GM12878 (cell line): ENCODE measurements around the gene ZKSCAN1. TPM values are rescaled to one million over a fixed set of nuclear protein-coding genes. Genes with fewer than 3 reads are reported as not detected.

Experiments
- CHD1 ChIP-seq: IDR thresholded peaks from 2 replicates; pipeline ENCODE4 v1.6.1; 2012; ENCODE audit warnings: low read depth, low read length, improper control_type of control experiment
- CREM ChIP-seq: IDR thresholded peaks from 2 replicates; pipeline ENCODE4 v1.6.1; 2014; ENCODE audit warnings: antibody characterized with exemption, low read depth
- FOXK2 ChIP-seq: fragments of 450-650 bp; IDR thresholded peaks from 2 replicates; pipeline ENCODE4 v1.6.1; 2017; ENCODE audit warnings: mild to moderate bottlenecking, moderate library complexity
- IRF4 ChIP-seq: IDR thresholded peaks from 2 replicates; pipeline ENCODE4 v1.6.1; 2011; ENCODE audit warnings: low read depth, low read length
- LARP7 ChIP-seq: fragments of 450-650 bp; IDR thresholded peaks from 2 replicates; pipeline ENCODE4 v1.6.1; 2017; ENCODE audit warnings: mild to moderate bottlenecking
- MEF2A ChIP-seq: IDR thresholded peaks from 2 replicates; pipeline ENCODE4 v1.6.1; 2011; ENCODE audit warnings: low read depth, mild to moderate bottlenecking, low read length, moderate library complexity; ENCODE audit not compliant: insufficient read depth
- MYB ChIP-seq: fragments of 150-350 bp; IDR thresholded peaks from 2 replicates; pipeline ENCODE4 v1.6.1; 2014; ENCODE audit warnings: mild to moderate bottlenecking, low read depth, low read length, borderline replicate concordance
- NFYA ChIP-seq: IDR thresholded peaks from 2 replicates; pipeline ENCODE4 v1.6.1; 2011; ENCODE audit warnings: low read depth, mild to moderate bottlenecking, low read length, improper control_type of control experiment, borderline replicate concordance
- POLR2AphosphoS2 ChIP-seq: IDR thresholded peaks from 2 replicates; pipeline ENCODE4 v1.6.1; 2011; ENCODE audit warnings: low read depth, mild to moderate bottlenecking, low read length, improper control_type of control experiment, moderate library complexity
- SP1 ChIP-seq: IDR thresholded peaks from one replicate; pipeline ENCODE4 v1.6.1; 2011; ENCODE audit warnings: low read depth, low read length
- SPI1 ChIP-seq: IDR thresholded peaks from 2 replicates; pipeline ENCODE4 v1.6.1; 2011; ENCODE audit warnings: low read depth, mild to moderate bottlenecking, low read length, moderate library complexity, borderline replicate concordance; ENCODE audit not compliant: insufficient read depth
- SREBF2 ChIP-seq: IDR thresholded peaks from 2 replicates; pipeline ENCODE4 v1.6.1; 2012; ENCODE audit warnings: mild to moderate bottlenecking, low read length
- SRF ChIP-seq, 2 experiments: IDR thresholded peaks; 2 replicates each; pipeline ENCODE4 v1.6.1; 2011; ENCODE audit warnings: low read depth in 2 of 2, low read length in 2 of 2, mild to moderate bottlenecking in 1 of 2, moderate library complexity in 1 of 2
- ZNF384 ChIP-seq: IDR thresholded peaks from 2 replicates; pipeline ENCODE4 v1.6.1; 2012; ENCODE audit warnings: low read depth, mild to moderate bottlenecking, low read length, improper control_type of control experiment, borderline replicate concordance
- ZSCAN29 ChIP-seq: fragments of 450-650 bp; IDR thresholded peaks from 2 replicates; pipeline ENCODE4 v1.6.1; 2017; ENCODE audit warnings: mild to moderate bottlenecking, moderate library complexity
- polyA plus RNA-seq, 11 experiments: library from polyadenylated mRNA; depleted of rRNA in 4 of 11; unstranded in 6 of 11; stranded (reverse) in 5 of 11; fragments of >200 nt; fragmentation: Nextera tagmentation in 4 of 11; fragmentation: Illumina TruSeq in 1 of 11; extraction: Ambion mirVana in 4 of 11; extraction: Trizol in 1 of 11; gene quantifications; 1 replicate in 1 of 11; 2 replicates in 10 of 11; pipeline versions ENCODE4 v1.2.1 to v1.2.3, GENCODE V29; 2011 to 2016; ENCODE audit warnings: inconsistent platforms in 2 of 11, missing spikeins in 2 of 11, low read depth in 1 of 11
- total RNA-seq, 4 experiments: library from RNA; depleted of rRNA in 3 of 4; stranded (reverse); fragments of >200 nt in 3 of 4; fragmentation: Illumina TruSeq in 1 of 4; extraction: Trizol in 1 of 4; gene quantifications; 2 replicates each; pipeline versions ENCODE4 v1.2.1 to v1.2.3, GENCODE V29; 2013 to 2021
- TF ChIP-seq, protein P1 (sequence below): IDR thresholded peaks from 2 replicates; pipeline ENCODE4 v1.6.1; 2011; ENCODE audit warnings: low read depth, low read length, improper control_type of control experiment, borderline replicate concordance
- TF ChIP-seq, protein P2 (sequence below): fragments of 450-650 bp; IDR thresholded peaks from 2 replicates; pipeline ENCODE4 v1.6.1; 2018; ENCODE audit warnings: borderline replicate concordance, mild to moderate bottlenecking; ENCODE audit not compliant: partially characterized antibody
- TF ChIP-seq, protein P3 (sequence below): fragments of 450-650 bp; IDR thresholded peaks from 2 replicates; pipeline ENCODE4 v1.6.1; 2017; ENCODE audit warnings: low read depth, mild to moderate bottlenecking, moderate library complexity
- TF ChIP-seq, protein P4 (sequence below): IDR thresholded peaks from 2 replicates; pipeline ENCODE4 v1.6.1; 2011; ENCODE audit warnings: borderline replicate concordance, low read depth, mild to moderate bottlenecking, moderate library complexity, low read length; ENCODE audit not compliant: insufficient read depth, poor library complexity, severe bottlenecking
- TF ChIP-seq, protein P5 (sequence below): fragments of 450-650 bp; conservative IDR thresholded peaks from 2 replicates; pipeline ENCODE4 v1.6.1; 2017; ENCODE audit warnings: mild to moderate bottlenecking, moderate library complexity

ZKSCAN1 gene
- total and polyA plus RNA-seq, 10 of the 15 experiments (the other 5 are each of a cell fraction or from before 2014, with no cell fraction given): 3.2 to 34.4 (median 18.1) TPM

DNA sequence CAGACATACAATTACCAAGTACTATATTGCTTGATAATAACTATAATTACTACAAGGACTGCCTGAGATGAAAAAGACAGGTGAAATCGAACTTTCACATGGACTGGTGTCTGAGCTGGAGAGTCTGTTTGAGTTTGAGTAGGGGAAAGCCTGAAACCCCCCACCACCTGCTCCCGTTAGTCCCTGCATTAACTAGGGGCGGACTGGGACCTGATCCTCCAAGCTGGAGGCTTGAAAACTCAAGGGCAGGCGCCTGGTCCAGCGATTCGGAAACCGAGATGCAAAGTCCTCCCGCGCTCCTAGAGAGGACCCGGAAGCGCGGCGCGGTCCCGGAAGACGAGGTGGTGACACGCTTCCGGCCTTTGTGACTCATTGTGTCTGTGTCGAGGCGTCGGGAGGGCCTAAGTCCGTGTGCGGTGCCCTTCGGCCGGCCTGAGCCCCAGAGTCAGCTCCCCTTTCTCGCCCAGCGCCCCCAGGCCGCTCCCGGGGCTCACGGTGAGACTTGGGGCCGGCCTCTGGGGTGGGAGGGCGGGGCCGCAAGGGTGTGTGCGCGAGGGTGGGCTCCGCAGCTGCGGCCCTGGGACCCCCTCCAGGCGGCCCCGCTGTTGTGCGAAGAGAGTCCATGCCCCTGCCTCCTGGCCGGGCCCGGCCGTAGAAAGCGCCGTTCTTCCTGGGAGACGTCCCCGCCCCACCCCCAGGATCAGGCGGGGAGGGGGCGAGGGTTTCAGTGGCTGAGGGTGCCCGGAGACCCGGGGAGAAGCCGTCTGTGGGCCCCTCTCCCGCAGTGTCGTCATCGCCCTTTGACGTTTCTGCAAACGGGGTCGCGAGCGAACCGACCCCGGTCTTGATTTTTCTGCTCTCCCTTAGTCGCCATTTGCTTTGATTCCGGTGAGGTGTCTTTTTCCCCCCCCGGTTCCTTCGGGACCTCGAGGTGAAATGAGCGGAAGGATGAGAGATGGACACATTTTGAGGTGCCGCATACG, at the start of gene ZKSCAN1 (continued):
- TF ChIP-seq, protein P1, sequence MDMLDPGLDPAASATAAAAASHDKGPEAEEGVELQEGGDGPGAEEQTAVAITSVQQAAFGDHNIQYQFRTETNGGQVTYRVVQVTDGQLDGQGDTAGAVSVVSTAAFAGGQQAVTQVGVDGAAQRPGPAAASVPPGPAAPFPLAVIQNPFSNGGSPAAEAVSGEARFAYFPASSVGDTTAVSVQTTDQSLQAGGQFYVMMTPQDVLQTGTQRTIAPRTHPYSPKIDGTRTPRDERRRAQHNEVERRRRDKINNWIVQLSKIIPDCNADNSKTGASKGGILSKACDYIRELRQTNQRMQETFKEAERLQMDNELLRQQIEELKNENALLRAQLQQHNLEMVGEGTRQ: no peak
- TF ChIP-seq FOXK2 (no peak), MEF2A (no peak), CREM (peak; percentile 96), SREBF2 (no peak), NFYA (no peak), SPI1 (no peak), ZNF384 (no peak), LARP7 (peak; percentile 15; the same call in 1 of the 2 replicates), SP1 (no peak), POLR2AphosphoS2 (peak; percentile 68; the same call in 1 of the 2 replicates), IRF4 (no peak), SRF (IDR thresholded peaks at IDR 0.05; ENCODE audit: low read depth in 2 of 2, low read length in 2 of 2) (no peak), MYB (no peak), ZSCAN29 (no peak), CHD1 (no peak)
- TF ChIP-seq, protein P2, sequence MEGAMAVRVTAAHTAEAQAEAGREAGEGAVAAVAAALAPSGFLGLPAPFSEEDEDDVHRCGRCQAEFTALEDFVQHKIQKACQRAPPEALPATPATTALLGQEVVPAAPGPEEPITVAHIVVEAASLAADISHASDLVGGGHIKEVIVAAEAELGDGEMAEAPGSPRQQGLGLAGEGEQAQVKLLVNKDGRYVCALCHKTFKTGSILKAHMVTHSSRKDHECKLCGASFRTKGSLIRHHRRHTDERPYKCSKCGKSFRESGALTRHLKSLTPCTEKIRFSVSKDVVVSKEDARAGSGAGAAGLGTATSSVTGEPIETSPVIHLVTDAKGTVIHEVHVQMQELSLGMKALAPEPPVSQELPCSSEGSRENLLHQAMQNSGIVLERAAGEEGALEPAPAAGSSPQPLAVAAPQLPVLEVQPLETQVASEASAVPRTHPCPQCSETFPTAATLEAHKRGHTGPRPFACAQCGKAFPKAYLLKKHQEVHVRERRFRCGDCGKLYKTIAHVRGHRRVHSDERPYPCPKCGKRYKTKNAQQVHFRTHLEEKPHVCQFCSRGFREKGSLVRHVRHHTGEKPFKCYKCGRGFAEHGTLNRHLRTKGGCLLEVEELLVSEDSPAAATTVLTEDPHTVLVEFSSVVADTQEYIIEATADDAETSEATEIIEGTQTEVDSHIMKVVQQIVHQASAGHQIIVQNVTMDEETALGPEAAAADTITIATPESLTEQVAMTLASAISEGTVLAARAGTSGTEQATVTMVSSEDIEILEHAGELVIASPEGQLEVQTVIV: peak; percentile 80
- TF ChIP-seq, protein P3, sequence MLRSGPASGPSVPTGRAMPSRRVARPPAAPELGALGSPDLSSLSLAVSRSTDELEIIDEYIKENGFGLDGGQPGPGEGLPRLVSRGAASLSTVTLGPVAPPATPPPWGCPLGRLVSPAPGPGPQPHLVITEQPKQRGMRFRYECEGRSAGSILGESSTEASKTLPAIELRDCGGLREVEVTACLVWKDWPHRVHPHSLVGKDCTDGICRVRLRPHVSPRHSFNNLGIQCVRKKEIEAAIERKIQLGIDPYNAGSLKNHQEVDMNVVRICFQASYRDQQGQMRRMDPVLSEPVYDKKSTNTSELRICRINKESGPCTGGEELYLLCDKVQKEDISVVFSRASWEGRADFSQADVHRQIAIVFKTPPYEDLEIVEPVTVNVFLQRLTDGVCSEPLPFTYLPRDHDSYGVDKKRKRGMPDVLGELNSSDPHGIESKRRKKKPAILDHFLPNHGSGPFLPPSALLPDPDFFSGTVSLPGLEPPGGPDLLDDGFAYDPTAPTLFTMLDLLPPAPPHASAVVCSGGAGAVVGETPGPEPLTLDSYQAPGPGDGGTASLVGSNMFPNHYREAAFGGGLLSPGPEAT: no peak
- TF ChIP-seq, protein P4, sequence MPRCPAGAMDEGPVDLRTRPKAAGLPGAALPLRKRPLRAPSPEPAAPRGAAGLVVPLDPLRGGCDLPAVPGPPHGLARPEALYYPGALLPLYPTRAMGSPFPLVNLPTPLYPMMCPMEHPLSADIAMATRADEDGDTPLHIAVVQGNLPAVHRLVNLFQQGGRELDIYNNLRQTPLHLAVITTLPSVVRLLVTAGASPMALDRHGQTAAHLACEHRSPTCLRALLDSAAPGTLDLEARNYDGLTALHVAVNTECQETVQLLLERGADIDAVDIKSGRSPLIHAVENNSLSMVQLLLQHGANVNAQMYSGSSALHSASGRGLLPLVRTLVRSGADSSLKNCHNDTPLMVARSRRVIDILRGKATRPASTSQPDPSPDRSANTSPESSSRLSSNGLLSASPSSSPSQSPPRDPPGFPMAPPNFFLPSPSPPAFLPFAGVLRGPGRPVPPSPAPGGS: no peak
- TF ChIP-seq, protein P5, sequence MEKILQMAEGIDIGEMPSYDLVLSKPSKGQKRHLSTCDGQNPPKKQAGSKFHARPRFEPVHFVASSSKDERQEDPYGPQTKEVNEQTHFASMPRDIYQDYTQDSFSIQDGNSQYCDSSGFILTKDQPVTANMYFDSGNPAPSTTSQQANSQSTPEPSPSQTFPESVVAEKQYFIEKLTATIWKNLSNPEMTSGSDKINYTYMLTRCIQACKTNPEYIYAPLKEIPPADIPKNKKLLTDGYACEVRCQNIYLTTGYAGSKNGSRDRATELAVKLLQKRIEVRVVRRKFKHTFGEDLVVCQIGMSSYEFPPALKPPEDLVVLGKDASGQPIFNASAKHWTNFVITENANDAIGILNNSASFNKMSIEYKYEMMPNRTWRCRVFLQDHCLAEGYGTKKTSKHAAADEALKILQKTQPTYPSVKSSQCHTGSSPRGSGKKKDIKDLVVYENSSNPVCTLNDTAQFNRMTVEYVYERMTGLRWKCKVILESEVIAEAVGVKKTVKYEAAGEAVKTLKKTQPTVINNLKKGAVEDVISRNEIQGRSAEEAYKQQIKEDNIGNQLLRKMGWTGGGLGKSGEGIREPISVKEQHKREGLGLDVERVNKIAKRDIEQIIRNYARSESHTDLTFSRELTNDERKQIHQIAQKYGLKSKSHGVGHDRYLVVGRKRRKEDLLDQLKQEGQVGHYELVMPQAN: no peak
